Esophagus squamous epithelium (tissue), 5 donors: ENCODE measurements around the gene EIF2A. TPM values are rescaled to one million over a fixed set of nuclear protein-coding genes. Genes with fewer than 3 reads are reported as not detected.

Experiments
- DNase-seq: peaks from one replicate; lab custom pipeline; 2025; lab: John Stamatoyannopoulos, UW
- H3K27ac ChIP-seq, 4 donors: fragments of 200-600 bp; sonication (generic); one replicate each; pipeline ENCODE4 v1.5.1; 2016 to 2019; ENCODE audit warnings: mild to moderate bottlenecking in 1 of 4
- H3K27me3 ChIP-seq, 4 donors: fragments of 200-600 bp; sonication (generic); 1 replicate in 3 of 4; 2 replicates in 1 of 4; pipeline versions ENCODE4 v1.5.1 to v1.6.0; 2017 to 2021; ENCODE audit warnings: antibody characterized with exemption in 1 of 4
- H3K36me3 ChIP-seq, 3 donors: fragments of 200-600 bp; sonication (generic); one replicate each; pipeline ENCODE4 v1.5.1; 2016 to 2019
- H3K4me1 ChIP-seq, 3 donors: fragments of 200-600 bp; sonication (generic); one replicate each; pipeline ENCODE4 v1.5.1; 2017 to 2019
- H3K4me3 ChIP-seq, 4 donors: fragments of 200-600 bp; sonication (generic); 1 replicate in 3 of 4; 2 replicates in 1 of 4; pipeline ENCODE4 v1.5.1; 2016 to 2019; ENCODE audit warnings: mild to moderate bottlenecking in 2 of 4, moderate library complexity in 1 of 4
- H3K9me3 ChIP-seq, 3 donors: fragments of 200-600 bp; sonication (generic); one replicate each; pipeline ENCODE4 v1.5.1; 2016 to 2019
- POLR2A ChIP-seq, 4 donors: fragments of 450-650 bp; IDR thresholded peaks; one replicate each; pipeline ENCODE4 v1.6.1; 2017; ENCODE audit warnings: antibody characterized with exemption in 4 of 4, mild to moderate bottlenecking in 4 of 4, moderate library complexity in 3 of 4
- WGBS, 2 donors: methylation state at CpG; one replicate each; pipeline ENCODE4 v1.1.5; 2018; 5-methylcytosine and 5-hydroxymethylcytosine counted together
- intact Hi-C: fragments of 100-400 bp; cut with DNase I; formaldehyde crosslinking; loops from one replicate; pipeline ENCODE4 v1.15.0; 2022
- total RNA-seq, 4 donors: library from RNA; depleted of rRNA; stranded (reverse); fragments of >200 nt; gene quantifications; one replicate each; pipeline ENCODE4 v1.1.0, GENCODE V29; 2016
- TF ChIP-seq, protein P1 (sequence below), 6 experiments: fragments of 450-650 bp in 4 of 6; fragments of 200-600 bp in 2 of 6; sonication (generic) in 2 of 6; IDR thresholded peaks; one replicate each; pipeline ENCODE4 v1.5.1; 2016 to 2019; ENCODE audit warnings: antibody characterized with exemption in 6 of 6, mild to moderate bottlenecking in 4 of 6, moderate library complexity in 4 of 6
- donor health status: DM: yes; HTN: yes; CAD: no.

Gene EIF2A
- total RNA-seq, 4 donors from 2014 or later = 67.7 to 233 (median 136) TPM

DNA sequence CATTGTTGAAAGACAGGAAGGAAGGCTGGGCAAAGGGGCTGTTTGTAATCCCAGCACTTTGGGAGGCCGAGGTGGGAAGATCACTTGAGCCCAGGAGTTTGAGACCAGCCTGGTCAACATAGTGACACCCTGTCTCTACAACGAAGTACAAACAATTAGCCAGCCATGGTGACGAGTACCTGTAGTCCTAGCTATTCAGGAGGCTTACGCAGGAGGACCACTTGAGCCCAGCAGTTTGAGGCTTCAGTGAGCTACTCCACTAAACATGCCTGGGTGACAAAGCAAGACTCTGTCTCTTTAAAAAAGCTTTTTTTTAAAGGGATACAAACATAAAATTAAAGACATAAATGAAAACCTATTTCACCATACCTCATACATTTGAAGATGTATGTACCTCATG, 11.4 kb upstream of the EIF2A start:
- Histone ChIP-seq H3K4me3 (no peak overlapping the region), H3K4me1 (no peaks in the 10 kb centered on the region), H3K36me3 (no peaks in the 10 kb centered on the region), H3K27me3 (no peaks in the 10 kb centered on the region), H3K9me3 (no peaks in the 10 kb centered on the region), H3K27ac (no peak overlapping the region)
- intact Hi-C loops = no loop called here
- TF ChIP-seq POLR2A (IDR thresholded peaks at IDR 0.05) = no peak
- TF ChIP-seq, protein P1, sequence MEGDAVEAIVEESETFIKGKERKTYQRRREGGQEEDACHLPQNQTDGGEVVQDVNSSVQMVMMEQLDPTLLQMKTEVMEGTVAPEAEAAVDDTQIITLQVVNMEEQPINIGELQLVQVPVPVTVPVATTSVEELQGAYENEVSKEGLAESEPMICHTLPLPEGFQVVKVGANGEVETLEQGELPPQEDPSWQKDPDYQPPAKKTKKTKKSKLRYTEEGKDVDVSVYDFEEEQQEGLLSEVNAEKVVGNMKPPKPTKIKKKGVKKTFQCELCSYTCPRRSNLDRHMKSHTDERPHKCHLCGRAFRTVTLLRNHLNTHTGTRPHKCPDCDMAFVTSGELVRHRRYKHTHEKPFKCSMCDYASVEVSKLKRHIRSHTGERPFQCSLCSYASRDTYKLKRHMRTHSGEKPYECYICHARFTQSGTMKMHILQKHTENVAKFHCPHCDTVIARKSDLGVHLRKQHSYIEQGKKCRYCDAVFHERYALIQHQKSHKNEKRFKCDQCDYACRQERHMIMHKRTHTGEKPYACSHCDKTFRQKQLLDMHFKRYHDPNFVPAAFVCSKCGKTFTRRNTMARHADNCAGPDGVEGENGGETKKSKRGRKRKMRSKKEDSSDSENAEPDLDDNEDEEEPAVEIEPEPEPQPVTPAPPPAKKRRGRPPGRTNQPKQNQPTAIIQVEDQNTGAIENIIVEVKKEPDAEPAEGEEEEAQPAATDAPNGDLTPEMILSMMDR (IDR thresholded peaks at IDR 0.05) = no peak
- 76 to 80% methylated on average over 4 of the region's 4 CpGs for WGBS, 2 donors
- no peak for DNase-seq

DNA sequence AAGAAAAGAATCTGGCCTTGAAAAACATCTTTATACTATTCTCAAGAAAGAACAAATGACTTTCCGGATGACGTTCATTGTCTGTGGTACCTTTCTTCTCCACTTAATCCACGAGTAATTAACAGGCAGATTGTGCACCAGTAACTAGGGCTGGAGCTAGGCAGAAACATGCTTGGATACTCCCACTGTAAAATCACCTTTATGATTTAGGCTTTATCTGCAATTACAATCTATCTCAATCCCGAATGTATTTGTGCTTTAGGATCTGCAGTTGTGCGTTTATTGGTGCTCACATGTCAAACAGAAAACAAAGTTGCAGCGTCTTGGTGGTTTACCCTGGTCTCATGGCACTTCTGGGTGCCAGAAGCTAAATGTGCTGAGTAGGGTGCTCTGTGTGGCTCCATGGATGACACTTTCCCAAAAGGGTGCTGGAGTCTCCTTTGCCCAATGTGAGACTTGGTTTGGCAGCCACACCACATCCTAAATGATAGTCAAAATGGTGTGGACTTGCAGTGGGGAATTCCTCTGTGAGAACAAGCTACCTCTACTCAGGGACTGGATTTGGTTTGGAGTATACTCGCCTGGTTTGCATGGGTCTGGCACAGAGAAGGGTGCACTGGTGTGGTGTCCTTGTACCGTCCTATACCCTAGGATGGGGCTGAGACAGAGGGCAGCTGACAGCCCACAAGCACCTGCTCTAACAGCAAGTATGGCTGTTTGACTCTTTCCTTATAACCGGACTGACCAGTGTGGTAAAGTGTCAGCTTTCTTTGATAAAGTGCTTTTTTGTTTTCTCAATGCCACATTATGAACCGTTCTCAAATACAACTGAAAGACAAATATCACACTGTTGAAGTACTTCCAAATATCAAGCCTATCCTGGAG, 8.0 kb upstream of the EIF2A start:
- Histone ChIP-seq H3K4me3 (no peak overlapping the region), H3K4me1 (peaks cover 0 to 7% (median 3%) of the 10 kb centered on the region in 3 donors), H3K9me3 (no peaks in the 10 kb centered on the region), H3K36me3 (peaks cover 0 to 25% (median 3%) of the 10 kb centered on the region in 3 donors), H3K27me3 (no peaks in the 10 kb centered on the region), H3K27ac (no peak overlapping the region)
- intact Hi-C loops = no loop called here
- DNase-seq = no peak
- WGBS, 2 donors = 67 to 78% methylated on average over 10 of the region's 10 CpGs
- no peak for TF ChIP-seq POLR2A (IDR thresholded peaks at IDR 0.05)
- TF ChIP-seq, protein P1 (IDR thresholded peaks at IDR 0.05) = no peak

DNA sequence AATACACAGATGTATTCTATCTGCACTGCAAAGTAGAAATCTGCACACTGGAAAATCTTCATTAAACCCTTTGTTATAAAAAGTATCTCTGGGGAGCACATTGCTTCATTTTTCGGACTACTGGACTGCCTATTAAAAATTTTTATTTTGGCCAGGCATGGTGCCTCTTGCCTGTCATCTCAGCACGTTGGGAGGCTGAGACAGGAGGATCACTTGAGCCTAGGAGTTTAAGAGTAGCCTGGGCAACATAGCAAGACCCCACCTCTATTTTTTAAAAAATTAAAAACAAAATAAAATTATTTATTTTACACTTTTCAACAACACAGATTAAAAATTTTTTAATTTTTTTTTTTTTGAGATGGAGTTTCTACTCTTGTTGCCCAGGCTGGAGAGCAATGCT, 6.3 kb upstream of the EIF2A start:
- H3K27ac ChIP-seq = no peak overlapping the region
- peaks cover 0 to 33% (median 3%) of the 10 kb centered on the region in 3 donors for H3K36me3 ChIP-seq
- no peak for DNase-seq
- intact Hi-C loops = loop anchor here (10.0 kb wide), 1 partner anchor 135 kb away; the partner anchor contains the start of gene TSC22D2
- WGBS, 2 donors = 75 to 80% methylated on average over 2 of the region's 2 CpGs
- TF ChIP-seq, protein P1 (IDR thresholded peaks at IDR 0.05) = no peak
- no peak for TF ChIP-seq POLR2A (IDR thresholded peaks at IDR 0.05)
- no peak overlapping the region for H3K4me3 ChIP-seq
- no peaks in the 10 kb centered on the region for H3K27me3 ChIP-seq
- peaks cover 0 to 24% (median 13%) of the 10 kb centered on the region in 3 donors for H3K4me1 ChIP-seq
- H3K9me3 ChIP-seq = no peaks in the 10 kb centered on the region

DNA sequence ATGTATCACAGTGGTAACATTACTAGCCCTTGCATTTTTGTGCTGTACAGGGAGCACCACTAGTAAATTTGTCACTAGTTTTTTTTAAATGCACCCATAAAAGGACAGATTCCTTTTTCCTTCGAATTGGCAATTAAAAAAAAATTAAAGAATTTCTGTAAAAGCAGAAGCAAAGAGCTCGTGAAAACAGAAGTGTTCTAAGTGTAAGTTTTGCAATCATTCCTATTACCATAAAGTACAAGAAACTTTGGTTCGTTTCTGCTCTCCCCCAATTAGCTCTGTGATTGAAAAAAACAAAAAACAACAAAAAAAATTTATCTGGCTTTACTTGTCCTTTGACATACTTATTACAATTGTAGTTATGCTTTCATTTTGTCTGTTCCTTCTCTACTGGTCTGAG, 5.6 kb upstream of the EIF2A start:
- TF ChIP-seq, protein P1 (IDR thresholded peaks at IDR 0.05) = no peak
- no peak for TF ChIP-seq POLR2A (IDR thresholded peaks at IDR 0.05)
- no peak overlapping the region for H3K27ac ChIP-seq
- no peak for DNase-seq
- H3K4me1 ChIP-seq = peaks cover 0 to 25% (median 13%) of the 10 kb centered on the region in 3 donors
- H3K27me3 ChIP-seq = no peaks in the 10 kb centered on the region
- H3K9me3 ChIP-seq = no peaks in the 10 kb centered on the region
- H3K36me3 ChIP-seq = peaks cover 0 to 33% (median 3%) of the 10 kb centered on the region in 3 donors
- H3K4me3 ChIP-seq = no peak overlapping the region
- 75 to 81% methylated on average over 3 of the region's 3 CpGs for WGBS, 2 donors
- intact Hi-C loops = loop anchor here (10.0 kb wide), 1 partner anchor 136 kb away; the partner anchor contains the start of gene TSC22D2

DNA sequence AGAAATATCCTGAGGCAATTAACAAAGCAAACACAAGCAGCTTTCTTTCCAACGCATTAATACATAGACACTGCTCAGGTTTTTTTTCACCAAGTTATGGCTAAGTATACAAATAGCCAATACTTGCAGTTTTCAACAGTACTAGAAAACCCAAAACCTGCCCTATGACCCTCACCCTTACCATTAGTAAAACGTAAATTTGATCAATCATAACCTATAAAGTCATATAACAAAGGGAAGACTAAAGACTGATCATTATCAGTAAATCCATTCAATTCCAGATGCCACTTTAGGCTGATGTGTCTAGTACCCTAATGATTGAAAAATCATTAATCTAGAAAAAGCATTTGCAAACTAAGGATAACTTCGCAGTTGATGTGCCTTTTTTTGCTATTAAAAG, 3.5 kb upstream of the EIF2A start:
- intact Hi-C loops = loop anchor here (10.0 kb wide), 1 partner anchor 138 kb away; the partner anchor contains the start of gene TSC22D2
- no peaks in the 10 kb centered on the region for H3K27me3 ChIP-seq
- H3K4me3 ChIP-seq = no peak overlapping the region
- H3K4me1 ChIP-seq = peaks cover 5 to 37% (median 22%) of the 10 kb centered on the region in 3 donors
- no peaks in the 10 kb centered on the region for H3K9me3 ChIP-seq
- DNase-seq = no peak
- peaks cover 0 to 33% (median 3%) of the 10 kb centered on the region in 3 donors for H3K36me3 ChIP-seq
- H3K27ac ChIP-seq = no peak overlapping the region
- no peak for TF ChIP-seq POLR2A (IDR thresholded peaks at IDR 0.05)
- TF ChIP-seq, protein P1 (IDR thresholded peaks at IDR 0.05) = no peak
- 77 to 78% methylated on average over 3 of the region's 3 CpGs for WGBS, 2 donors
